NCI-H748 (cell line): ENCODE data around the gene KRTAP19-5.
A peak's percentile ranks its signal among the peaks of the same experiment; 100 is the strongest.

Experiments used
- DNase-seq: peaks from one replicate; lab custom pipeline; 2025; ENCODE audit not compliant: unreplicated experiment; lab: John Stamatoyannopoulos, UW

Gene KRTAP19-5

DNA sequence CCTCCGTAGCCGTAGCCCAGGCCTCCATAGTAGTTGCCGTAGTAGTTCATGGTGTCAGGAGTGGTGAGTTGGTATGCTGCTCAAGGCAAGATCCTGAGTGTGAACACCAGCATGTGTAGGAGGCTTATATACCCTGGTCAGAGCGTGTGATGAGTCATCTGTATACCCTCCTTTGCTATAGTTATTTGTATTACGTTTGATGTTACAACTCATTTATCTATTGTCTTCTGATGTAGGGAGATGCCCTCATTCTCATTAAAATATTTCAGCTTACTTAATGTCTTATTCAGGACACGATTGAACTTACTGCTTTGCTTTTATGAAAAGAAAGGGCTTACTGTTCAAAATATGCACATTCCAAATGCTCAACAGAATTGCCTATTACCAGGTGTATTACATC is at the start of gene KRTAP19-5:
Gene KRTAP19-5, minus strand, starts transcription at position 101 of the 400 bp plus-strand sequence. Its CDS starts 51 bp downstream, at position 50.
- DNase-seq, result no peak

DNA sequence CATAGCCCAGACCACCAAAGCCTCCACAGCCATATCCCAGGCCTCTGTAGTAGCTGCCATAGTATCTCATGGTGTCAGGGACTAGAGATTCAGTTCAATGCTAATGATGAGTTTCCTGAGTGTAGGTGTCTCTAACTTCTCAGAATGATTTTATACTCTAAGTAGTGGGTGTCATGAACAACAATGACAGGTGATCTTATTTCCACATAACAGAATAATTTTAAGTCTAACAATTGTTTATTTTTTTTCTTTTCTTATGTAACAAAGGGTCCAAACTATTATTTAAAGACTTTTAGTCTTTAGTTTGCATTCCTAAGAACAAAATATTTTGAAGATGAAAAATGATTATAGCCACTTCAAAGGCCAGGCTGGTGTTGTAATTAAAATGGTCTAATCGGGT is 39.8 kb upstream of the KRTAP19-5 start, which contains the start of gene KRTAP19-6:
Gene KRTAP19-6, minus strand, starts transcription at position 101 of the 400 bp plus-strand sequence. Its CDS starts 31 bp downstream, at position 70.
- DNase-seq, result no peak

DNA sequence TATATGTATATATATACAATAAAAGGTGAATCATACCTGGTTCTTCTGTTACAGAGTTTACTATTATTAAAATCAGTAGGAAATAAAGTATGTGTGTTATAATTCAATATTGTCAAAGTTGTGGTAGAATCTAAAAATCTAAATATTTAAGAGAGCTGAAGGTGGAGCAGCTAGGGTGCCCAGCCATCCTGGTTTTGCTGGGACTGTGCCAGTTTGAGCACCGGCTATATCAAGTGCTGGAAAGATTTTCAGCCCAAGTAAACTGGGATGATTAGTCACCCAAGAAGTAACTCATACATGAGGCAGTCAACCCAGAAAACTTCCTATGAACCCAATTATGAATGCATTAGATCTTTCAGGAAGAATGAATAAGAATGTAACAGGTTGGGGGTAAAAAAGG is 16.9 kb upstream of the KRTAP19-5 start:
- no peak for DNase-seq

DNA sequence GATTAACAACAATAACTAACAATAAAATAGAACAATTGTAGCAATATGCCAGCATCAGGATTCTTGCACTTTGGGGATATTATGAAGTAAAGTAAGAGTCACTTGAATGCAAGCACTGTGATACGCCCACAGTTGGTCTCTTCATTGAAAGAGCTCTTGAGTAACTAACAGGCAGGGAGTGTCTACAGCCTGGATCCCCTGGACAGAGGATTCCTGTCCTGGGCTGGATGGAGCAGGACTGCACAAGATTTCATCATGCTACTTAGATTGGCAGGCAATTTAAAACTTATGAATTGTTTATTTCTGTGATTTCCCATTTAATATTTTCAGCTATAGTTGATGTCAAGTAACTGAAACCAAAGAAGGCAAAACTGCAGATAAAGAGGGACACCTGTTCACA is 13.7 kb upstream of the KRTAP19-5 start:
- no peak for DNase-seq

DNA sequence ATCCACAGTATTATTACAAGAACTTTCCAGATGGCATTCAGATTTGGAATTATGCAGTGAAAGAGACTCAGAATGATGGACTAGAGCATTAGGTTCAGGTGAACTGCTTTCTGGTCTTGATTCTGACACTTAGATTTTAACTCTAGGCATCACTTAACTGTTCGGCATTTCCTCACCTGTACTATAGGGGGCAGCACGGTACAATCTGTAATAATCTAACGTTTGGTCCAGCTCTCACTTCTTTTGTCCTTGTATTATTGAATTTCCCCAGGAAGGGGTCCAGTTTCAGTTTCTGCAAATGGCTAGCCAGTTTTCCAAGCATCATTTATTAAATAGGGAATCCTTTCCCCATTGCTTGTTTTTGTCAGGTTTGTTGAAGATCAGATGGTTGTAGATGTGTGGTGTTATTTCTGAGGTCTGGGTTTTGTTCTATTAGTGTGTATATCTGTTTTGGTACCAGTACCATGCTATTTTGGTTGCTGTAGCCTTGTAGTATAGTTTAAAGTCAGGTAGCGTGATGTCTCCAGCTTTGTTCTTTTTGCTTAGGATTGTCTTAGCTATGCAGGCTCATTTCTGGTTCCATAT is 3.8 kb upstream of the KRTAP19-5 start:
- DNase-seq, result peak; percentile 5

DNA sequence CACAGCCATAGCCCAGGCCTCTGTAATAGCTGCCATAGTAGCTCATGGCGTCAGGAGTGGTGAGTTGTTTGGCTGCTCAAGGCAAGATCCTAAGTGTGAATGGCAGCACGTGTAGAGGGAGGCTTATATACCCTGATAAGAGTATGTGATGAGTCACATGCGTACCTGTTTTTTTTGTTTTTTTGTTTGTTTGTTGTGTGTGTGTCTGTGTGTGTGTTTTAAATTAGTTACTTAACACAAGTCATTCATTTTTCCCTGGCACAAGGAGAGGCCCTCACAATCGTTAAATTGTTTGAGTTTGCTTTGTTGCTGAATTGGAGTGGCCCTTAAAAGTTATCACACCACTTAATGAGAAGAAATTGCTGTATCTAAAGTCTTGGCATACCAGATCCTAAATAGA is 4.9 kb downstream of the KRTAP19-5 start, which contains the start of gene KRTAP19-4:
Gene KRTAP19-4, minus strand, starts transcription at position 101 of the 400 bp plus-strand sequence. Its CDS starts 55 bp downstream, at position 46.
- no peak for DNase-seq

DNA sequence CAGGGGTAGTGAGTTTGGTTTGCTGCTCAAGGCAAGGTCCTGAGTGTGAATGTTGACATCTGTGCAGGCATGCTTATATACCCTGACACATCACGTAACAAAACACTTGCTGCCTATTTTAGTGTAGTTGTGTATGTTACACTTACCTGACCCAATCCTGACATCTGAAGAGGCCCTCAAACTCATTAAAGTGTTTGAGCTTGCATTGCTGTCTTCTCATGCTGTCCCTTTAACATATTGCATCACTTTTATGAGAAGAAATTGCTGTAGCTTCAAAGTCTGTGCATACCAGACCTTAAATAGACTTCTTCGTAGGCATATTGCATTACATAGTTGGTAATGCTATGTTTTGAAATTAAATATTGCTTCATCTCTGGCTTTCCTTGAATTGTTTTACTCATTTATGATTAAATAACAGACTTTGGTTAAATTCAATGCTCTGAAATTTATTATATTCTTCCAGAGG is 9.9 kb downstream of the KRTAP19-5 start, which contains the start of gene KRTAP19-3:
Gene KRTAP19-3, minus strand, starts transcription at position 51 of the 466 bp plus-strand sequence. CDS start 56 bp downstream, outside the sequence.
- no peak for DNase-seq

DNA sequence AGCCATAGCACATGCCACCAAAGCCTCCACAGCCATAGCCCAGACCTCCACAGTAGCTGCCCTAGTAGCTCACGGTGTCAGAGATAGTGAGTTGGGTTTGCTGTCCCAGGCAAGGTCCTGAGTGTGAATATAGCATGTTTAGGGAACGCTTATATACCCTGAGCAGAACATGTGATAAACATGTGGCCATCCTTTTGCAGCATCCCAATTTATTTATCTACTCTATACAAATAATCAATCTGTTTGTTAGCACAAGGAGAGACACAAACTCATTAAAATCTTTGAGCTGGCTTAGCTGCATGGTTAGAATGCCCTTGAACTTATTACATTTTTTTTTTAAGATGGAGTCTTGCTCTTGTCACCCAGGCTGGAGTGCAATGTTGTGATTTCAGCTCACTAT is 14.6 kb downstream of the KRTAP19-5 start, which contains the start of gene KRTAP19-2:
Gene KRTAP19-2, minus strand, starts transcription at position 101 of the 400 bp plus-strand sequence. Its CDS starts 88 bp downstream, at position 13.
- no peak for DNase-seq

DNA sequence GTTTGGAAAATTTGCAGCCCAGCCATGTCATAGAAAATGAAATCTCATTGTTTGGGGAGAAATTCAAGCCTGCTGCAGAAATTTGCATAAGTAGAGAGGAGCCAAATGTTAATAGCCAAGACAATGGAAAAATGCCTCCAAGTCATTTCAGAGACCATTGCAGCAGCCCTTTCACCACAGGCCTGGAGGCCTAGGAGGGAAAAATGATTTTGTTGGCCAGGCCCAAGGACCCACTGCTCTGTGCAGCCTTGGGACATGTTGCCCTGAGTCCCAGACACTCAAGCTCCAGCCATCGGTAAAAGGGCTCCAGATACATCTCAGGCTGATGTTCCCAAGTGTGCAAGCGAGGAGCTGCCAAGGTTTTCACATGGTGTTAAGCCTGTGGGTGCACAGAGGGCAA is 15.8 kb downstream of the KRTAP19-5 start:
- no peak for DNase-seq

DNA sequence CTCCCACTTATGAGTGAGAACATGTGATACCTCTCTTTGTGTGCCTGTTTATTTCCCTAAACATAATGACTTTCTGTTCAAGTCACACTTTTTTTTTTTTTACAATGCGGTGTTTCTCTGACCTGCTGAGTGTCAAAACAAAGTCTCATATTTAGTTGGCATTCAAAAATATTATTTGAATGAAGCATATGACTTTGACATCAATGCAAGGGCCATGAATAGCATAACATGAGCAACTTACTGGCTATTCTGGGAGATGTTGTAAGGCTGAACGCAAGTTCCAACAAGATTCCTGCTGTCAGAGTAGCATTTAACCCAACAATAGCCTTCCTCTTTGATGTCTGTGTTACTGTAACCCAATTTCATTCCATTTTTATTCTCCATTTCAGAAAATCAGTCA is 19.8 kb downstream of the KRTAP19-5 start:
- DNase-seq, result no peak

DNA sequence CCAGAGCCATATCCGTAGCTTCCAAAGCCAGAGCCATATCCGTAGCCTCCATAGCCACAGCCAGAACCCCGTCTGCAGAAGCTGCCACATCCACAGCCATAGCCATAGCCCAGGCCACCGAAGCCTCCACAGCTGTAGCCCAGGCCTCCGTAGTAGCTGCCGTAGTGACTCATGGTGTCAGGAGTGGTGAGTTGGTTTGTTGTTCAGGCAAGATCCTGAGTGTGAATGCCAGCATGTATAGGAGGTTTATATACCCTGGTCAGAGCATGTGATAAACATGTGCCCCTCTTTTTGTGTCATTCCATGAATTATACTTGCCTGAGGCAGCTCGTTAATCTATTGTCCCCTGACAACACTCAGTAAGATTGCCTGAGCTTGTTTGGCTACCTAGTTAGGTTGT is 21.8 kb downstream of the KRTAP19-5 start, which contains the start of gene KRTAP19-1:
Gene KRTAP19-1, minus strand, starts transcription at position 223 of the 400 bp plus-strand sequence. Its CDS starts 50 bp downstream, at position 173.
- DNase-seq, result no peak

DNA sequence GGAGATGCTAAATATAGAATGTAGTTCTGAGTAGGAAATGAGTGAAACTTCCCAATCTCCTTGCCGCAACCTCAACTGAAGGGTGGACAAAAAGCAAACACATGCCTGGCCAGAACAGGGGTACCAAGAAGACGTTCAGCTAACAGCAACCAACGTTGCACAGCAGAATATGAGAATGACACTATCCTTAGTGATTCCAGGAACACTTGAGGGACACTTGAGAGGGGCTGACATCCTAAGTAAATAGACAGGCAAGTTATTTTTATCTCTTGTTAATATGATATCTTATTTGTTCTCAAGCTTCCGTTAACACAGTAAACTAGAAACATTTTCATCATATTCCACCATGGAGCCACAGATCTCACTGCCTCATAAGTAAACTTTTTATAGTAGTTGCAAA is 22.7 kb downstream of the KRTAP19-5 start:
- no peak for DNase-seq

DNA sequence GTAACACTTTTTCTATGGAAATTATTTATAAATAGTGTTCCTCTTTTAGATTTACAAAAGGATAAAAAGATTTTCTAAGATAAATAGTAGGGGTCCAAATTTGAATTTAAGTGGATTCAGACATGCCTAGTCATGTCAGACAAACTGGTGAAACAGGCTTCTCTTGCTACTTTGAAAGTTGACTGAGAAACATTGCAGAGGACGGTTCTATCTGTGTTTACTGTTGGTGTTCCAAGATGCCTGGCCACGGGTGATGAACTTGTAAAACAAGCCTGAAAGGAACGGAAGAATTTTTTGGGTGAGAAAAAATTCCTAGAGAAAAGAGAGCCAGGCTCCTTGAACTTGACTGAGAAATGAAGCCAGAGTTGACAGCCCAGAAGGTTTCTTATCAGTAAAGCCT is 23.9 kb downstream of the KRTAP19-5 start:
- DNase-seq, result no peak

DNA sequence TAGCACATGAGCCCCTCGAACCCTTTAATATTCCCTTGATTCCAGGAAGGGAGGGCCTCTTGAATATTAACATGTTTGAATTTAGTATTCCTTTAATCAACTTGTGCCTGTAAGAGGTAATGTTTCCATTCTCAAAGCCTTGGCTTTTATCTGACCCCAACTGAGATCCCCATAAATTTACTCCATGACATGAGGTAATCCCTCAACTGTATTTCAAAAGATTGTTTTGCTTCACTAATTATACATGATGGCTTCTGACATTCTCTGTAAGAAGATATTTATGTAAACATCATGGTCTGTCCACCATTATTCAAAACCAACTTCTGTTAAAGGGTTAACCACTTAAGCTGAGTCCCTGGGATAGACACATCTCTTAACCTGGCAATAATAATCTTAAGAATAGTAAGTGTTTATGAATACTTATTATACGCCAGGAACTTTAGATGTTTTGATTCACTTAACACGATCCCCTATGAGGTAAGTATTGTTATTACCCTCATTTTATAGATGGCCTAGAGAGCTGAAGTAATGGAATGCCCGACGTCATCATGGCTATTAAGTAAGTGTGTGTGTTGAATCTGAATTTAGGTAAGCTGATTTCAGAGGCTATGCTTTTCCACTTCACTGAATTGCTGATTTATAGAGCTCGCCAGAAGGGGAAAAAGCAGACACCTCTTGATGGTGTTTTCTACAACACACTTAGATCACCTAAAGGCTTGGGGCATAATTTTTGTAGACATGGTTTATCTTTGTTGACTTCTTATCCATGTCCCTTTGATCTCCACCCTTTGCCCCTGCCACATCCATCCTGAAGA is 32.8 kb downstream of the KRTAP19-5 start:
- DNase-seq, result no peak

DNA sequence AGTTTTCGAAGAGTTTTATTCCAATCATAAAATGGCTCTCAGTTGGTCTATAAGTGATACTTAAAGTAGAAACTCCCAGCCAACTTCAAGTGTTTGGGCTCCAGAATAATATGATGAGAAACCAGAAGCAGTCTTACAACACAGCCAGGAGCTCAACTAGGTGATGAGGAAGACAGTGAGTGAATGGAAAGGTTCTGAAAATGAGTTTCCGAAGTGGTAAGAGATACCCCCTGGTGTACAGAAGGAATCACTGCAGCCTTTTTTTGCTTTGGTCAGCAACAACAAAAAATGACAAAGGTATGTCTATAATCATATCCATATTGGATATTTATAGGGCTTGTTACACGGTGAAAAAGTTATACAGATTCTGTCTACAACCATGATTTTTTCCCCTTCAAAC is 38.2 kb downstream of the KRTAP19-5 start:
- DNase-seq, result no peak
